Measurements from ENCODE around the gene RTP2. TPM values are rescaled to one million over a fixed set of nuclear protein-coding genes. Genes with fewer than 3 reads are reported as not detected.

The RTP2 gene
- total RNA-seq, 1 experiment from 2014 or later = not detected

DNA sequence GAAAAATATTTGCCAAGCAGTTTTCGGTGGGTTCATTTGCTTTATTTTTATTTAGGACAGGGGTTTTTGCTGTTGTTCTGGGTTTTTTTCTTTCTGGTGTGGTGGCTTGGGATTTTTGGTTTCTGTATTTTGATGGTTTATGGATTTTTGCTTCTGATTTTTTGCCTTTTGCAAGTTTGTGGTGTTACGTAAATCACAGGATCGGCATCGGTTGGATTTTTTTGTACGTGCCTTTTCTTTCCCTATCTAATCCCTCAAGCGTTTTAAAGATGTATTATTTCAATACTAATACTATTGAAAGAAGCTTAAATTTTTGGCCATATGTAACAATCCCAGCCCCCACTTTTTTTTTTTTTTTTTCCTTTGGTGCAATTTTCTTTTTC lies 43.7 kb upstream of the RTP2 start:
- H3K4me3 ChIP-seq (ENCODE audit: low read length) = peak overlapping the region; percentile 93
- H3K27ac ChIP-seq (ENCODE audit: low read length) = peak overlapping the region; percentile 91; the same call in 1 of the 2 replicates
- BruUV-seq (replicated peaks) = TSS peak; percentile 92
- peaks cover 39% of the 10 kb centered on the region for H3K79me2 ChIP-seq (ENCODE audit: low read length)
- H3F3A ChIP-seq (ENCODE audit: low read length, unreplicated experiment) = no peaks in the 10 kb centered on the region
- H2AFZ ChIP-seq (ENCODE audit: low read length) = peak overlapping the region; percentile 96
- intact Hi-C loops (cut with micrococcal nuclease) = loop anchor here (5.0 to 10.0 kb wide), 2 partner anchors 839 to 941 kb away; no protein-coding TSS in a partner anchor
- DNase-seq (no peak), ATAC-seq (no peak)
- ChIA-PET POLR2A (ENCODE audit: unreplicated experiment) (interaction anchor here (0.6 to 1.3 kb wide), 6 partner anchors 38 to 484 kb away, joined by 3 to 12 read pairs (median 6); partner anchors contain the start of gene LPP), CTCF (interaction anchor here (0.6 to 1.0 kb wide), 4 partner anchors 21 to 258 kb away, joined by 3 to 6 read pairs (median 5); no protein-coding TSS in a partner anchor)
- TF ChIP-seq EZH2phosphoT487 (IDR thresholded peaks at IDR 0.05; ENCODE audit: borderline replicate concordance, low read length) (no peak), EZH2 (IDR thresholded peaks at IDR 0.05; ENCODE audit: low read length, unreplicated experiment) (no peak)
- TF ChIP-seq, protein P1, sequence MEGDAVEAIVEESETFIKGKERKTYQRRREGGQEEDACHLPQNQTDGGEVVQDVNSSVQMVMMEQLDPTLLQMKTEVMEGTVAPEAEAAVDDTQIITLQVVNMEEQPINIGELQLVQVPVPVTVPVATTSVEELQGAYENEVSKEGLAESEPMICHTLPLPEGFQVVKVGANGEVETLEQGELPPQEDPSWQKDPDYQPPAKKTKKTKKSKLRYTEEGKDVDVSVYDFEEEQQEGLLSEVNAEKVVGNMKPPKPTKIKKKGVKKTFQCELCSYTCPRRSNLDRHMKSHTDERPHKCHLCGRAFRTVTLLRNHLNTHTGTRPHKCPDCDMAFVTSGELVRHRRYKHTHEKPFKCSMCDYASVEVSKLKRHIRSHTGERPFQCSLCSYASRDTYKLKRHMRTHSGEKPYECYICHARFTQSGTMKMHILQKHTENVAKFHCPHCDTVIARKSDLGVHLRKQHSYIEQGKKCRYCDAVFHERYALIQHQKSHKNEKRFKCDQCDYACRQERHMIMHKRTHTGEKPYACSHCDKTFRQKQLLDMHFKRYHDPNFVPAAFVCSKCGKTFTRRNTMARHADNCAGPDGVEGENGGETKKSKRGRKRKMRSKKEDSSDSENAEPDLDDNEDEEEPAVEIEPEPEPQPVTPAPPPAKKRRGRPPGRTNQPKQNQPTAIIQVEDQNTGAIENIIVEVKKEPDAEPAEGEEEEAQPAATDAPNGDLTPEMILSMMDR (conservative IDR thresholded peaks at IDR 0.05; ENCODE audit: low read depth, low read length) = no peak
- H3K4me2 ChIP-seq (ENCODE audit: low read length) = peak overlapping the region; percentile 99
- H3K9me2 ChIP-seq (replicated peaks; ENCODE audit: low read length) = no peaks in the 10 kb centered on the region
- no peaks in the 10 kb centered on the region for H3K9me3 ChIP-seq (ENCODE audit: low read length)
- peaks cover 46% of the 10 kb centered on the region for H3K4me1 ChIP-seq (ENCODE audit: insufficient read depth, low read length)
- no peaks in the 10 kb centered on the region for H4K20me1 ChIP-seq (ENCODE audit: low read length)
- peak overlapping the region; percentile 96 for H3K9ac ChIP-seq (ENCODE audit: low read length)
- H3K27me3 ChIP-seq (ENCODE audit: low read length) = no peaks in the 10 kb centered on the region
- H3K36me3 ChIP-seq (ENCODE audit: low read depth, low read length) = no peaks in the 10 kb centered on the region

DNA sequence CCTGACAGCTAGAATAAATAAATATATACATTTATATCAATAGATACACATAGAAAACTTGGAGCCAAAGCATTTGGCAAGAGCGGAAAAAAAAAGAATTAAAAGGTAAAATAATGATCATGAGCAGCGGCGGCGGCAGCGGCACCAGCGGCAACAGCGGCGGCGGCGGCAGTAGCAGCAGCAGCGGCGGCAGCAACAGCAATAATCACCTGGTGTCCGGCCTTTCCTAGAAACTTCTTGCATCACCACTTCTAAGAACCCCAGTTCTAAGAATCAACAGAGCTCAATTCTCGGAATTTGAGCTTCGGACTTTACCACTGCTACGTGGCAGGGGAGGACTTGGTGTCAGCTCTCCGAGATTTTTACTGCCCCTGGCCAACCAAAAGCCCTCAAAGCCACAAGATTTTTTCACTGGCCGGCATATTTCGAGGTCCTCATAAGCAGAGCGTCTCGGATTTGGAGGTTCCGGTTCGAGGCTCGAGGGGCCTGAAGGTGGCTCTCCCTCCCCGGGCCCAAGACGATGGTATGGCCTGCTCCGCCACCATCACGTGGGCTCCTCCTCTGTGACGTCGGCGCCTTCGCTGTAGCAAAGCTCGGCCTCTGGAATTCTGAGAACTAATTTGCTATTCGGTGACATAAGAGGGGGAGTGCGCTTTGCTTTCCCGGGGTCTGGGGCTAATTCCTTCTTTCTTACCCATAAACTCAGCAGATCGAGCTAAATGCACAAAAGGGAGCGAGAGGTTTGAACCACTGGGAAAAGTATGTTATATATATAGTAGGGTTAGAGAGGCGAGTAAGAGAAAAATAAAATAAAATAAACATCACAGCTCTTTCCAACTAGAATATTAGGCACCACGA lies 43.1 kb upstream of the RTP2 start, which contains the start of gene BCL6:
BCL6 (minus strand) TSS at position 268 of the 858 bp plus-strand sequence. CDS start 11,775 bp downstream, outside the sequence.
- intact Hi-C loops (cut with micrococcal nuclease) = loop anchor here (1.0 to 10.0 kb wide), 4 partner anchors 198 to 942 kb away; no protein-coding TSS in a partner anchor
- Histone ChIP-seq H3K9me2 (replicated peaks; ENCODE audit: low read length) (no peaks in the 10 kb centered on the region), H3K9ac (ENCODE audit: low read length) (peak within 1 kb of the TSS; percentile 96), H3K9me3 (ENCODE audit: low read length) (no peaks in the 10 kb centered on the region), H3K4me2 (ENCODE audit: low read length) (peak within 1 kb of the TSS; percentile 99), H3K4me1 (ENCODE audit: insufficient read depth, low read length) (peaks cover 43% of the 10 kb centered on the region), H2AFZ (ENCODE audit: low read length) (peak within 1 kb of the TSS; percentile 96), H3K27me3 (ENCODE audit: low read length) (no peaks in the 10 kb centered on the region), H3K36me3 (ENCODE audit: low read depth, low read length) (no peaks in the 10 kb centered on the region), H3K27ac (ENCODE audit: low read length) (peak within 1 kb of the TSS; percentile 91), H3K4me3 (ENCODE audit: low read length) (peak within 1 kb of the TSS; percentile 93), H3F3A (ENCODE audit: low read length, unreplicated experiment) (no peaks in the 10 kb centered on the region), H4K20me1 (ENCODE audit: low read length) (no peaks in the 10 kb centered on the region), H3K79me2 (ENCODE audit: low read length) (peaks cover 44% of the 10 kb centered on the region)
- DNase-seq = peak; percentile 98
- TF ChIP-seq EZH2phosphoT487 (IDR thresholded peaks at IDR 0.05; ENCODE audit: borderline replicate concordance, low read length) = no peak
- TF ChIP-seq, protein P1 (conservative IDR thresholded peaks at IDR 0.05; ENCODE audit: low read depth, low read length) = no peak
- TF ChIP-seq EZH2 (IDR thresholded peaks at IDR 0.05; ENCODE audit: low read length, unreplicated experiment) = no peak
- BruUV-seq (replicated peaks) = no TSS peak
- ChIA-PET POLR2A (ENCODE audit: unreplicated experiment) (interaction anchor here (0.5 to 1.3 kb wide), 16 partner anchors 22 to 550 kb away, joined by 3 to 12 read pairs (median 4); partner anchors contain the start of gene LPP), CTCF (interaction anchor here (0.5 to 0.8 kb wide), 6 partner anchors 34 to 1211 kb away, joined by 3 to 6 read pairs (median 4); no protein-coding TSS in a partner anchor)
- peak; percentile 34 for ATAC-seq

Data from PC-3 (cell line).